Gastrocnemius medialis (tissue), 4 donors: ENCODE results near the gene FBXO44. TPM values are rescaled to one million over a fixed set of nuclear protein-coding genes. Genes with fewer than 3 reads are reported as not detected.

Experiments used
- ATAC-seq, 2 donors: fragments of 150-250 bp; one replicate each; pipeline ENCODE4 v1.9.1; 2016
- DNase-seq, 2 donors: peaks; one replicate each; pipeline ENCODE4 v3.0.0-alpha.2; 2019
- H3K27ac ChIP-seq, 4 donors: fragments of 200-600 bp; sonication (generic); 1 replicate in 1 of 4; 2 replicates in 3 of 4; pipeline ENCODE4 v1.5.1; 2016 to 2018; ENCODE audit warnings: mild to moderate bottlenecking in 2 of 4, moderate library complexity in 1 of 4
- H3K27me3 ChIP-seq, 3 donors: fragments of 200-600 bp; sonication (generic) in 2 of 3; 1 replicate in 1 of 3; 2 replicates in 2 of 3; pipeline versions ENCODE4 v1.5.1 to v1.6.0; 2016 to 2019; ENCODE audit warnings: mild to moderate bottlenecking in 1 of 3, moderate library complexity in 1 of 3
- H3K36me3 ChIP-seq, 2 donors: fragments of 200-600 bp; sonication (generic) in 1 of 2; one replicate each; pipeline ENCODE4 v1.5.1; 2017 to 2018
- H3K4me1 ChIP-seq, 2 donors: fragments of 200-600 bp; sonication (generic) in 1 of 2; one replicate each; pipeline ENCODE4 v1.5.1; 2016 to 2017; ENCODE audit warnings: mild to moderate bottlenecking in 2 of 2
- H3K4me3 ChIP-seq, 4 donors: fragments of 200-600 bp; sonication (generic) in 3 of 4; 1 replicate in 1 of 4; 2 replicates in 3 of 4; pipeline ENCODE4 v1.5.1; 2016 to 2019; ENCODE audit warnings: mild to moderate bottlenecking in 2 of 4
- H3K9me3 ChIP-seq, 3 donors: fragments of 200-600 bp; sonication (generic) in 2 of 3; 1 replicate in 1 of 3; 2 replicates in 2 of 3; pipeline ENCODE4 v1.5.1; 2016 to 2019
- CTCF ChIP-seq, 5 experiments: fragments of 450-650 bp in 3 of 5; fragments of 200-600 bp in 2 of 5; sonication (generic) in 2 of 5; IDR thresholded peaks in 4 of 5; conservative IDR thresholded peaks in 1 of 5; 1 replicate in 4 of 5; 2 replicates in 1 of 5; pipeline ENCODE4 v1.5.1; 2016 to 2019; ENCODE audit warnings: antibody characterized with exemption in 5 of 5, mild to moderate bottlenecking in 3 of 5, moderate library complexity in 3 of 5
- POLR2A ChIP-seq, 2 donors: fragments of 450-650 bp; IDR thresholded peaks; one replicate each; pipeline ENCODE4 v1.6.1; 2017; ENCODE audit warnings: antibody characterized with exemption in 2 of 2, mild to moderate bottlenecking in 2 of 2, moderate library complexity in 2 of 2
- in situ Hi-C, 4 donors: fragments of 200-750 bp; cut with MboI; loops; one replicate each; pipeline versions ENCODE4 v1.15.0 to v1.8.0; 2017; ENCODE audit warnings: low sequenced_read_pairs in 4 of 4
- intact Hi-C: fragments of 100-400 bp; cut with DNase I; formaldehyde crosslinking; loops from one replicate; pipeline ENCODE4 v1.15.1; 2023; ENCODE audit warnings: low total_unique reads
- total RNA-seq, 4 donors: library from RNA; depleted of rRNA; stranded (reverse); fragments of >200 nt; gene quantifications; one replicate each; pipeline versions ENCODE4 v1.1.0 to v1.2.3, GENCODE V29; 2016

FBXO44 gene
- total RNA-seq, 4 donors from 2014 or later = 1.7 to 9.4 (median 5.4) TPM

- H3K9me3 ChIP-seq = no peaks in the 10 kb centered on the region
- in situ Hi-C loops (no loop called here), intact Hi-C loops (no loop called here)
- TF ChIP-seq CTCF (IDR thresholded peaks at IDR 0.05 in 4 of 5, conservative IDR thresholded peaks at IDR 0.05 in 1 of 5) (no peak), POLR2A (IDR thresholded peaks at IDR 0.05) (no peak)
- peak overlapping the region in 3 of 4 donors; percentile 12 to 42 (median 29) for H3K27ac ChIP-seq
- no peaks in the 10 kb centered on the region for H3K36me3 ChIP-seq
- peaks cover 2 to 4% (median 3%) of the 10 kb centered on the region in 3 donors for H3K27me3 ChIP-seq
- peaks cover 7 to 10% of the 10 kb centered on the region in 2 donors for H3K4me1 ChIP-seq
- peak; percentile 13 to 27 for ATAC-seq
- H3K4me3 ChIP-seq = peak overlapping the region; percentile 60 to 84 (median 68)
- no peak for DNase-seq
Observed at GRCh38 chr1:11654939-11655808, 497 bp downstream of the FBXO44 start.

- no peak for TF ChIP-seq CTCF (IDR thresholded peaks at IDR 0.05 in 4 of 5, conservative IDR thresholded peaks at IDR 0.05 in 1 of 5)
- TF ChIP-seq POLR2A (IDR thresholded peaks at IDR 0.05) = no peak
- Histone ChIP-seq H3K36me3 (no peaks in the 10 kb centered on the region), H3K27me3 (no peaks in the 10 kb centered on the region), H3K4me1 (peaks cover 7 to 10% of the 10 kb centered on the region in 2 donors), H3K27ac (no peak overlapping the region), H3K9me3 (no peaks in the 10 kb centered on the region), H3K4me3 (no peak overlapping the region)
- intact Hi-C loops (no loop called here), in situ Hi-C loops (no loop called here)
- no peak for DNase-seq
- no peak for ATAC-seq
Observed at GRCh38 chr1:11657654-11658053, 3.0 kb downstream of the FBXO44 start.

GRCh38 chr1:11658542-11658941 lies 3.9 kb downstream of the FBXO44 start:
- no peaks in the 10 kb centered on the region for H3K36me3 ChIP-seq
- intact Hi-C loops = no loop called here
- H3K27ac ChIP-seq = no peak overlapping the region
- DNase-seq (no peak), ATAC-seq (no peak)
- in situ Hi-C loops = no loop called here
- no peaks in the 10 kb centered on the region for H3K9me3 ChIP-seq
- H3K27me3 ChIP-seq = no peaks in the 10 kb centered on the region
- peaks cover 7 to 10% of the 10 kb centered on the region in 2 donors for H3K4me1 ChIP-seq
- TF ChIP-seq POLR2A (IDR thresholded peaks at IDR 0.05) (no peak), CTCF (IDR thresholded peaks at IDR 0.05 in 4 of 5, conservative IDR thresholded peaks at IDR 0.05 in 1 of 5) (no peak)
- no peak overlapping the region for H3K4me3 ChIP-seq

- H3K36me3 ChIP-seq = no peaks in the 10 kb centered on the region
- DNase-seq (no peak), ATAC-seq (no peak)
- no peak overlapping the region for H3K4me3 ChIP-seq
- in situ Hi-C loops = loop anchor here (5.0 to 10.0 kb wide), 2 partner anchors 55 to 58 kb away; no protein-coding TSS in a partner anchor
- H3K9me3 ChIP-seq = no peaks in the 10 kb centered on the region
- intact Hi-C loops = no loop called here
- TF ChIP-seq POLR2A (IDR thresholded peaks at IDR 0.05) = no peak
- no peak for TF ChIP-seq CTCF (IDR thresholded peaks at IDR 0.05 in 4 of 5, conservative IDR thresholded peaks at IDR 0.05 in 1 of 5)
- H3K27ac ChIP-seq = no peak overlapping the region
- H3K27me3 ChIP-seq = no peaks in the 10 kb centered on the region
- H3K4me1 ChIP-seq = peaks cover 7 to 10% of the 10 kb centered on the region in 2 donors
Observed at GRCh38 chr1:11659748-11660147, 5.1 kb downstream of the FBXO44 start.
